GM12874 (cell line): ENCODE results near the gene CDK17.

ENCODE experiments used
- TF ChIP-seq, protein P1 (sequence below): IDR thresholded peaks from 2 replicates; pipeline ENCODE4 v1.5.1; 2011; ENCODE audit warnings: low read depth, mild to moderate bottlenecking, control low read depth, low read length, moderate library complexity; ENCODE audit not compliant: insufficient read depth

CDK17 gene

DNA sequence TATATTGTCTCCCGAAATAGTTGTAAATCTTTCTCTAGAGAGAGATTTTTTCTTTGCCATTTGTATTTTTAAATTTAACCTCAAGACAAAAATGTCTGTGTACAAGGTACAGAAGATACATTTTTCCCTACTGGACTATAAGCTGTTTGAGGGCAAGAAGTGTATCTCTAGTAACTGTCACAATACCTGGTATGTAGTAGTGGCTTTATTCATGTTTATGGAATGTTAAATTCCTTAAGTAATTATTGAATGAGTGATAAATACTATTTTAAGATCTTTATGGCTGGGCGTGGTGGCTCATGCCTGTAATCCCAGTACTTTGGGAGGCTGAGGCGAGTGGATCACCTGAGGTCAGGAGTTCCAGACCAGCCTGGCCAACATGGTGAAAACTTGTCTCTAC lies 24.4 kb upstream of the CDK17 start:
- TF ChIP-seq, protein P1, sequence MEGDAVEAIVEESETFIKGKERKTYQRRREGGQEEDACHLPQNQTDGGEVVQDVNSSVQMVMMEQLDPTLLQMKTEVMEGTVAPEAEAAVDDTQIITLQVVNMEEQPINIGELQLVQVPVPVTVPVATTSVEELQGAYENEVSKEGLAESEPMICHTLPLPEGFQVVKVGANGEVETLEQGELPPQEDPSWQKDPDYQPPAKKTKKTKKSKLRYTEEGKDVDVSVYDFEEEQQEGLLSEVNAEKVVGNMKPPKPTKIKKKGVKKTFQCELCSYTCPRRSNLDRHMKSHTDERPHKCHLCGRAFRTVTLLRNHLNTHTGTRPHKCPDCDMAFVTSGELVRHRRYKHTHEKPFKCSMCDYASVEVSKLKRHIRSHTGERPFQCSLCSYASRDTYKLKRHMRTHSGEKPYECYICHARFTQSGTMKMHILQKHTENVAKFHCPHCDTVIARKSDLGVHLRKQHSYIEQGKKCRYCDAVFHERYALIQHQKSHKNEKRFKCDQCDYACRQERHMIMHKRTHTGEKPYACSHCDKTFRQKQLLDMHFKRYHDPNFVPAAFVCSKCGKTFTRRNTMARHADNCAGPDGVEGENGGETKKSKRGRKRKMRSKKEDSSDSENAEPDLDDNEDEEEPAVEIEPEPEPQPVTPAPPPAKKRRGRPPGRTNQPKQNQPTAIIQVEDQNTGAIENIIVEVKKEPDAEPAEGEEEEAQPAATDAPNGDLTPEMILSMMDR = no peak

DNA sequence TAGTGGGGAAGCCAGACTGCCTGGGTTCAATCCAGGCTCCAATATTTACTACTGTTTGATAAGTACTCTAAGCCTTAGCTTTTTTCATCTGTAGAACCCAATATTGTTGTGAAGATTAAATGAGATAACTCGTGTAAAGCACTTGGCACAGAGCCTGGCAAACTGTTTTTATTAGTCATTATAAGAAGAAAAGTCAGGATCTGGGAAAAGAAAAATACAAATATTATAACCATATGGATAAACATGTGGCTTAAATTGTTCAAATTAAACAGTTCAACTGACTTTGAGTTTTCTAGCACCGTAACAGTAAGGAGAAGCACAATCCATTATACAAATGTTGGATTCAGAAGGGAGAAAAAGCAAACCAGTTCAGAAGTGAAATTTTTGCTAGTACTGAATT lies 22.0 kb upstream of the CDK17 start:
- TF ChIP-seq, protein P1 = no peak

DNA sequence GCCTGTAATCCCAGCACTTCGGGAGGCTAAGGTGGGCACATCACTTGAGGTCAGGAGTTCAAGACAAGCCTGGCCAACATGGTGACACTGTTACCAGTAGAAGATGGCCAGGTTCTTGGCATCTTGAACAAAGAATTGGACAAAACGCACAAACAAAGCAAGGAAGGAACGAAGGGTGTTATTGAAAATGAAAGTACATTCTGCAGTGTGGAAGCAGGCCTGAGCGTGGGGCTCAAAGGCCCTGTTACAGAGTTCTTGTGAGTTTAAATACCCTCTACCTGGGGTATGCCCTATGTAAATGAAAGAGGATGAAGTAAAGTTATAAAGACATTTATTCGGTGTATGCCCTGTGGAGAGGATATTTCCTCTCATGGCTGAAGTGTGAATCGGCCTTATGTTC lies 20.8 kb upstream of the CDK17 start:
- TF ChIP-seq, protein P1 = no peak

DNA sequence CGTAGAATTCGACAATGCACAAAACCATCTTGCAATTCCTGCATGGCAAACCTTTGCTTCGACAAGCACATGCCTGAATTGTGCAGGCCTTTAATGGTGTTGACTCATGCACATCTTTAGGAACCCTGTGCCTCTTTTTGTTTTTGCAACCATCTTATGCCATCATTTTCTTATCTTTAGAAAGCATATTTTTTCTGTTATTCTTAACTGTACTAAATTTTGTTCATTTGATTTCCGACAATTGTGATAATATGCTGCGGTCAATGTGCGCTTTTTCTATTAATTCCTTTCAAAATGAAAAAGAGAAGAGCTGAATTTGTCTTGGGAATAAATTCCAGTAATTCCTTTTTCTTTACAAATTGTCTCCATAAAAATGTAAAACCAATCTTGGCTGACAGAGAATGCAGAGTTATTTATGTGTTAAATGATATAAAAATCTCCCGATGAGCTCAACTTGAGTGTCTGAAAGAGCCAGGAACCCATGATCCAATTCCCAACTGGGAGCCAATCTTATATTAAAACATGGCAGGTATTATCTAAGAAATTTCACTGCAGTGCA lies 20.1 kb upstream of the CDK17 start:
- TF ChIP-seq, protein P1 = no peak

DNA sequence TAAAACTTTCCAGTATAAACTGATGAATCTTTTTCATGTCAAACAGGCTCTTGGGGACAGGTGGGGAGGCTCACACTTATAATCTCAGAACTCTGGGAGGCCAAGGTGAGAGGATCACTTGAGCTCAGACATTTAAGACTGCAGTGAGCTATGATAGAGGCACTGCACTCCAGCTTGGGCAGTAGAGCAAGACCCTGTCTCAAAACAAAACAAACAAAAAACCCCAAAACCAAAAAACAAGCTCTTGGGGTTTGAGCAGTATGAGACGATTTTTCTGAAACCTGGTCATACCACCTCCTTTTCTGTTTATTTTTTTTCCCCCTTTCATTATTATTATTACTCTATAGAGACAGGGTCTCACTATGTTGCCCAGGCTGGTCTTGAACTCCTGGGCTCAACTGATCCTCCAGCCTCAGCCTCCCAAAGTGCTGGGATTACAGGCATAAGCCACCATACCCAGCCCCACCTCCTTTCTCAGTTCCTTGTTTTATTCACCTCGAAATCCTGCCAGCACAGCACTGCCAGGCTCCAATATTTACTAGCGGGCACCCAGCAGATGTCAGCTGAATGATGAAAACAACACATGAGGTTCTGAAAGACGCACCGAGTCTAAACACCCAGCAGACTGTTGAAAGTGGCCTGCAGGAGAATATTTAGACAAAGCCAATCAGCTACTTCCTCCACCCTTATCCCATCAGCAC lies 19.5 kb upstream of the CDK17 start:
- TF ChIP-seq, protein P1 = no peak

DNA sequence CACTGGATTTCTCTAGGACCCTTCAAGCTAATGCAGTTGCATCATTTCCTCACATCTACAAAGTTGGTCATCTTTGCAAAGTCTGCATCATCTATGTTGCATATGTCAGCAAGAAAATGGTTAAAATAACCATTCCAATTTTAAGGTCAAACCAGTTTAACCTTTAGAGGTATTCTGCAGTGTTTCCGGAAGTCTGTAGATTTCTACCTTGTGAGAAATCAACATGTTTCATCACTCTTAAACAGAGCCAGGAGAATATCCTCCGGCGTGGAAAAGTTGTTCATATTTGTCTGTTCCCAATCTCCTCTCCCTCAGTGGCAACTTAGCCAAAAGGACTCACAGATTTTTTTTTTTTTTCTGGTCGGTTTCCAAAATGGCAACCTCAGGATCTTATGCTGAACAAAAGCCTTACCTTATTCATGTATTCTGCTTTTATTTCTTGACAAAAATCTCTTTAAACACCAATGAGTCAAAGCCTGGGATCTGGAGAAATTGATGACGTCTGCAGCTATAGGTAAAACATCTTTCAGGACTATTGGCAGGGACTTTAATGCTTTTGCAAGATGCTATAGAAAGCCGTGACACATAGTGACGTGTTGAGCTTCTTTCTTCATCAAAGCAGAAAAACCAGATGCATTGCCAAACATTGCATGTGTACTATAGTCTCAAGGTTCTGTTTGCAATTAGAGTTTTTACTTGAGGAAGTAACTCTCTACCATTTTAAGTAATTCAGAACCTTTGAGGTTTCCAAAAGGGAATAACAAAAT lies 16.0 kb upstream of the CDK17 start:
- TF ChIP-seq, protein P1 = no peak

DNA sequence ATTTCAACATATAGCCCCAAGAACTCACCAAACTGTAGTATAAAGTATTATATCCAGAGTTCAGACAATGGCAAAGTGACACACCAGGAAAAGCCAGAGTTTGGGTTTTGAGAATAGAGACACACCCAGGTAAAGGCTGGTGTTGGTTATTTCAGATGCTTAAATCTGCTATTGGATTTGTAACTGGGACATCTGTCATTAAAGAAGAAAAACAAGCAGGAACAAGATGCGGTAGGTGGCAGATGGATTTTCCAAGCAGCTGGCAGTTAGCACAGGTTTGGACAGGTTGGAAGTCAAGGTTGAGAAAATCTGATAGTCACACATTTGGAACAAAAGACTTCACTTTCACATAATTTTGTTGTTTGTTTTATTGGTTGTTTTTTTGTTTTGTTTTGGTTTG lies 14.4 kb upstream of the CDK17 start:
- TF ChIP-seq, protein P1 = no peak
